Osteoblast (primary cell): ENCODE measurements around the gene GGCT. TPM values are rescaled to one million over a fixed set of nuclear protein-coding genes. Genes with fewer than 3 reads are reported as not detected.

Experiments used
- DNase-seq: peaks from one replicate; pipeline ENCODE4 v3.0.0; 2011; ENCODE audit warnings: low spot score, mixed read lengths; ENCODE audit not compliant: insufficient read length; ENCODE audit errors: missing footprints
- H2AFZ ChIP-seq: 2 replicates; pipeline ENCODE4 v1.6.0; 2011; ENCODE audit warnings: mild to moderate bottlenecking, low read length
- H3K27ac ChIP-seq: 2 replicates; pipeline ENCODE4 v1.5.1; 2011; ENCODE audit warnings: mild to moderate bottlenecking, low read depth, low read length, moderate library complexity
- H3K27me3 ChIP-seq: 2 replicates; pipeline ENCODE4 v1.6.0; 2012; ENCODE audit warnings: mild to moderate bottlenecking, control low read depth, inconsistent platforms, low read length, moderate library complexity; ENCODE audit not compliant: insufficient read depth
- H3K36me3 ChIP-seq: 2 replicates; pipeline ENCODE4 v1.5.1; 2011; ENCODE audit warnings: mild to moderate bottlenecking, low read length, control low read depth, moderate library complexity; ENCODE audit not compliant: insufficient read depth
- H3K4me1 ChIP-seq: 2 replicates; pipeline ENCODE4 v1.5.1; 2011; ENCODE audit warnings: mild to moderate bottlenecking, low read length, control low read depth, moderate library complexity; ENCODE audit not compliant: insufficient read depth
- H3K4me2 ChIP-seq: 2 replicates; pipeline ENCODE4 v1.6.0; 2011; ENCODE audit warnings: mild to moderate bottlenecking, low read length; ENCODE audit not compliant: insufficient read depth
- H3K4me3 ChIP-seq: fragments of 200-600 bp; sonication (generic); 3 replicates; pipeline ENCODE4 v1.5.1; 2012; ENCODE audit warnings: mild to moderate bottlenecking, low read length, inconsistent platforms; ENCODE audit not compliant: insufficient read depth
- H3K79me2 ChIP-seq: 2 replicates; pipeline ENCODE4 v1.6.0; 2012; ENCODE audit warnings: mild to moderate bottlenecking, low read length, control low read depth, inconsistent platforms; ENCODE audit not compliant: insufficient read depth
- H3K9me3 ChIP-seq: 2 replicates; pipeline ENCODE4 v1.5.1; 2011; ENCODE audit warnings: low read depth, low read length, control low read depth
- H4K20me1 ChIP-seq: 2 replicates; pipeline ENCODE4 v1.6.0; 2012; ENCODE audit warnings: mild to moderate bottlenecking, low read length, control low read depth; ENCODE audit not compliant: insufficient read depth
- total RNA-seq: library from RNA; depleted of rRNA; stranded (reverse); fragments of >200 nt; gene quantifications from 2 replicates; pipeline ENCODE4 v1.2.3, GENCODE V29; 2012
- TF ChIP-seq, protein P1 (sequence below): IDR thresholded peaks from 2 replicates; pipeline ENCODE4 v1.5.1; 2011; ENCODE audit warnings: mild to moderate bottlenecking, low read depth, low read length, moderate library complexity; ENCODE audit errors: extremely low read depth

Gene GGCT
- total RNA-seq, 1 donor = 24.2 TPM

GRCh38 chr7:30549931-30550493, 45.4 kb upstream of the GGCT start:
- TF ChIP-seq, protein P1, sequence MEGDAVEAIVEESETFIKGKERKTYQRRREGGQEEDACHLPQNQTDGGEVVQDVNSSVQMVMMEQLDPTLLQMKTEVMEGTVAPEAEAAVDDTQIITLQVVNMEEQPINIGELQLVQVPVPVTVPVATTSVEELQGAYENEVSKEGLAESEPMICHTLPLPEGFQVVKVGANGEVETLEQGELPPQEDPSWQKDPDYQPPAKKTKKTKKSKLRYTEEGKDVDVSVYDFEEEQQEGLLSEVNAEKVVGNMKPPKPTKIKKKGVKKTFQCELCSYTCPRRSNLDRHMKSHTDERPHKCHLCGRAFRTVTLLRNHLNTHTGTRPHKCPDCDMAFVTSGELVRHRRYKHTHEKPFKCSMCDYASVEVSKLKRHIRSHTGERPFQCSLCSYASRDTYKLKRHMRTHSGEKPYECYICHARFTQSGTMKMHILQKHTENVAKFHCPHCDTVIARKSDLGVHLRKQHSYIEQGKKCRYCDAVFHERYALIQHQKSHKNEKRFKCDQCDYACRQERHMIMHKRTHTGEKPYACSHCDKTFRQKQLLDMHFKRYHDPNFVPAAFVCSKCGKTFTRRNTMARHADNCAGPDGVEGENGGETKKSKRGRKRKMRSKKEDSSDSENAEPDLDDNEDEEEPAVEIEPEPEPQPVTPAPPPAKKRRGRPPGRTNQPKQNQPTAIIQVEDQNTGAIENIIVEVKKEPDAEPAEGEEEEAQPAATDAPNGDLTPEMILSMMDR = no peak

DNA sequence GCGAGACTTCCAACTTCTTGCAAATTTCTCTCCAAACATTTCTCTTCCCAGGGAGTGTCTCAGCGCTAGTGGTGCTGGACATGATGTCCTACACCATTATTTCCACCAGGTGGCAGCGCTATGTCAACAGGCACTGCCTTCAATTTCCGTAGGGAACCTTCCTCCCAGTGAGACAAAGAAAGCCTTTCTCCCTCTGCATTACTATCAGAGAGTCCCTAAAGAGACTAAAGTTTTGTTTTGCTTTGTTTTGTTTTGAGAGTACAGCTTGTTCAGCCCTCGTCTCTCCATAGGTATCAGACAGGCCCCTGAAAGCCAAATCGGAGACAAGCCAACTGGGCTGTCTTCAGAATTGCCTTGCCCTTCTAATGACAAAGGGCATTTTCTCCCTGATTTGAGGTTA, 44.2 kb upstream of the GGCT start:
- H3K9me3 ChIP-seq = no peaks in the 10 kb centered on the region
- H3K27ac ChIP-seq = no peak overlapping the region
- DNase-seq = no peak

More at GRCh38 chr7:30549931-30550493, 45.4 kb upstream of the GGCT start:
- H4K20me1 ChIP-seq = no peaks in the 10 kb centered on the region
- no peaks in the 10 kb centered on the region for H3K36me3 ChIP-seq
- no peak for DNase-seq
- H3K9me3 ChIP-seq = no peaks in the 10 kb centered on the region
- no peaks in the 10 kb centered on the region for H3K27me3 ChIP-seq
- H3K4me3 ChIP-seq = no peak overlapping the region
- no peak overlapping the region for H3K27ac ChIP-seq
- H2AFZ ChIP-seq = no peak overlapping the region
- H3K4me1 ChIP-seq = peaks cover 11% of the 10 kb centered on the region
- no peak overlapping the region for H3K4me2 ChIP-seq
- no peaks in the 10 kb centered on the region for H3K79me2 ChIP-seq

DNA sequence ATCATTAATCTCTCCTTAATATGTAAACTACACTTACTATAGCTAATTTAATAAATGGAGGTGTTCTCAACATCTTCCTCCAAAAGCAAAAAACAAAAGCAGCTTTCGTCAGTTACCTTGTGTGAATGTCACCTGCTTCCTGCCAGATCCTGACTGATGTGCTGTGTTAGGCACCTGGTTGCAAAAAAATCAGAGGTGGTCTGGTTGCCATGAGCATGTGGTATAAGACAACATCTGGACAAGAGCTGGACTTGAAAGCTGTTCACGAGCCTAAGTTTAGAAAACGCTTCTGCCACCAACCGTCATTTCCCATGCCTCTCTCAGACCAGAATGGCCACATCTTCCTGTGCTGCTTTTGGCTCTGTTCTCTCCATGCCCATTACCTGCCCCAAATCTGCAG, 42.0 kb upstream of the GGCT start:
- Histone ChIP-seq H3K4me3 (no peak overlapping the region), H3K9me3 (no peaks in the 10 kb centered on the region), H3K4me1 (peaks cover 11% of the 10 kb centered on the region), H3K27me3 (no peaks in the 10 kb centered on the region), H3K79me2 (no peaks in the 10 kb centered on the region), H3K4me2 (no peak overlapping the region), H2AFZ (no peak overlapping the region), H3K27ac (no peak overlapping the region), H3K36me3 (no peaks in the 10 kb centered on the region), H4K20me1 (no peaks in the 10 kb centered on the region)
- no peak for DNase-seq
- TF ChIP-seq, protein P1 = no peak

More for the DNA sequence above, 44.2 kb upstream of the GGCT start:
- H3K36me3 ChIP-seq = no peaks in the 10 kb centered on the region
- TF ChIP-seq, protein P1 = peak; percentile 85
- H3K79me2 ChIP-seq = no peaks in the 10 kb centered on the region
- H3K4me2 ChIP-seq = no peak overlapping the region
- no peak overlapping the region for H3K4me3 ChIP-seq
- no peak overlapping the region for H2AFZ ChIP-seq
- no peaks in the 10 kb centered on the region for H3K27me3 ChIP-seq
- no peaks in the 10 kb centered on the region for H4K20me1 ChIP-seq
- H3K4me1 ChIP-seq = peaks cover 11% of the 10 kb centered on the region

GRCh38 chr7:30545791-30546555, 41.3 kb upstream of the GGCT start:
- TF ChIP-seq, protein P1 = no peak
- Histone ChIP-seq H3K4me1 (peaks cover 6% of the 10 kb centered on the region), H3K79me2 (no peaks in the 10 kb centered on the region), H3K36me3 (no peaks in the 10 kb centered on the region), H2AFZ (no peak overlapping the region), H3K4me3 (no peak overlapping the region), H4K20me1 (no peaks in the 10 kb centered on the region), H3K27ac (no peak overlapping the region), H3K4me2 (no peak overlapping the region), H3K27me3 (no peaks in the 10 kb centered on the region), H3K9me3 (no peaks in the 10 kb centered on the region)
- no peak for DNase-seq
